Esophagus squamous epithelium (tissue), 5 donors: ENCODE measurements around the gene SREBF1. TPM values are rescaled to one million over a fixed set of nuclear protein-coding genes. Genes with fewer than 3 reads are reported as not detected.

Experiments used
- DNase-seq: peaks from one replicate; lab custom pipeline; 2025; lab: John Stamatoyannopoulos, UW
- H3K27ac ChIP-seq, 4 donors: fragments of 200-600 bp; sonication (generic); one replicate each; pipeline ENCODE4 v1.5.1; 2016 to 2019; ENCODE audit warnings: mild to moderate bottlenecking in 1 of 4
- H3K27me3 ChIP-seq, 4 donors: fragments of 200-600 bp; sonication (generic); 1 replicate in 3 of 4; 2 replicates in 1 of 4; pipeline versions ENCODE4 v1.5.1 to v1.6.0; 2017 to 2021; ENCODE audit warnings: antibody characterized with exemption in 1 of 4
- H3K36me3 ChIP-seq, 3 donors: fragments of 200-600 bp; sonication (generic); one replicate each; pipeline ENCODE4 v1.5.1; 2016 to 2019
- H3K4me1 ChIP-seq, 3 donors: fragments of 200-600 bp; sonication (generic); one replicate each; pipeline ENCODE4 v1.5.1; 2017 to 2019
- H3K4me3 ChIP-seq, 4 donors: fragments of 200-600 bp; sonication (generic); 1 replicate in 3 of 4; 2 replicates in 1 of 4; pipeline ENCODE4 v1.5.1; 2016 to 2019; ENCODE audit warnings: mild to moderate bottlenecking in 2 of 4, moderate library complexity in 1 of 4
- H3K9me3 ChIP-seq, 3 donors: fragments of 200-600 bp; sonication (generic); one replicate each; pipeline ENCODE4 v1.5.1; 2016 to 2019
- CTCF ChIP-seq, 6 experiments: fragments of 450-650 bp in 4 of 6; fragments of 200-600 bp in 2 of 6; sonication (generic) in 2 of 6; IDR thresholded peaks; one replicate each; pipeline ENCODE4 v1.5.1; 2016 to 2019; ENCODE audit warnings: antibody characterized with exemption in 6 of 6, mild to moderate bottlenecking in 4 of 6, moderate library complexity in 4 of 6
- POLR2A ChIP-seq, 4 donors: fragments of 450-650 bp; IDR thresholded peaks; one replicate each; pipeline ENCODE4 v1.6.1; 2017; ENCODE audit warnings: antibody characterized with exemption in 4 of 4, mild to moderate bottlenecking in 4 of 4, moderate library complexity in 3 of 4
- WGBS, 2 donors: methylation state at CpG; one replicate each; pipeline ENCODE4 v1.1.5; 2018; 5-methylcytosine and 5-hydroxymethylcytosine counted together
- intact Hi-C: fragments of 100-400 bp; cut with DNase I; formaldehyde crosslinking; loops from one replicate; pipeline ENCODE4 v1.15.0; 2022
- total RNA-seq, 4 donors: library from RNA; depleted of rRNA; stranded (reverse); fragments of >200 nt; gene quantifications; one replicate each; pipeline ENCODE4 v1.1.0, GENCODE V29; 2016
- donor health status: DM: yes; HTN: yes; CAD: no.

The SREBF1 gene
- total RNA-seq, 4 donors from 2014 or later: 55.0 to 137 (median 108) TPM

- intact Hi-C loops: no loop called here
- H3K27me3 ChIP-seq: no peaks in the 10 kb centered on the region
- WGBS, 2 donors: 50 to 94% methylated on average over 1 to 2 of the region's 10 CpGs
These were observed 11.7 kb upstream of the SREBF1 start for GRCh38 chr17:17848311-17849082.

GRCh38 chr17:17847726-17848125 lies 10.9 kb upstream of the SREBF1 start:
- Histone ChIP-seq H3K36me3 (peaks cover 0 to 69% (median 4%) of the 10 kb centered on the region in 3 donors), H3K27me3 (no peaks in the 10 kb centered on the region), H3K4me1 (peaks cover 24 to 73% (median 29%) of the 10 kb centered on the region in 3 donors), H3K27ac (peak overlapping the region in 2 of 4 donors; percentile 66 to 82), H3K4me3 (no peak overlapping the region), H3K9me3 (no peaks in the 10 kb centered on the region)
- TF ChIP-seq POLR2A (IDR thresholded peaks at IDR 0.05): no peak
- TF ChIP-seq CTCF (IDR thresholded peaks at IDR 0.05): no peak
- no peak for DNase-seq
- intact Hi-C loops: no loop called here
- WGBS, 2 donors: 91 to 94% methylated on average over 3 to 4 of the region's 5 CpGs

More at GRCh38 chr17:17848311-17849082, 11.7 kb upstream of the SREBF1 start:
- no peak for DNase-seq
- H3K27ac ChIP-seq: peak overlapping the region in 3 of 4 donors; percentile 66 to 82 (median 79)
- H3K36me3 ChIP-seq: peaks cover 0 to 76% (median 4%) of the 10 kb centered on the region in 3 donors
- H3K4me1 ChIP-seq: peaks cover 23 to 73% (median 24%) of the 10 kb centered on the region in 3 donors
- H3K9me3 ChIP-seq: no peaks in the 10 kb centered on the region
- no peak for TF ChIP-seq CTCF (IDR thresholded peaks at IDR 0.05)
- H3K4me3 ChIP-seq: no peak overlapping the region

- no peak for TF ChIP-seq CTCF (IDR thresholded peaks at IDR 0.05)
- no peak for TF ChIP-seq POLR2A (IDR thresholded peaks at IDR 0.05)
- intact Hi-C loops: no loop called here
- 0 to 81% methylated on average over 1 to 9 of the region's 17 CpGs for WGBS, 2 donors
- H3K4me1 ChIP-seq: peaks cover 24 to 78% (median 35%) of the 10 kb centered on the region in 3 donors
- DNase-seq: no peak
- no peak overlapping the region for H3K27ac ChIP-seq
- no peaks in the 10 kb centered on the region for H3K27me3 ChIP-seq
- H3K36me3 ChIP-seq: peaks cover 0 to 65% (median 4%) of the 10 kb centered on the region in 3 donors
- H3K4me3 ChIP-seq: no peak overlapping the region
- no peaks in the 10 kb centered on the region for H3K9me3 ChIP-seq
These were observed 10.4 kb upstream of the SREBF1 start for GRCh38 chr17:17847118-17847689.

GRCh38 chr17:17846645-17847044 lies 9.9 kb upstream of the SREBF1 start:
- no peak for DNase-seq
- H3K4me1 ChIP-seq: peaks cover 28 to 83% (median 40%) of the 10 kb centered on the region in 3 donors
- no peak overlapping the region for H3K4me3 ChIP-seq
- H3K36me3 ChIP-seq: peaks cover 0 to 59% (median 4%) of the 10 kb centered on the region in 3 donors
- no peaks in the 10 kb centered on the region for H3K27me3 ChIP-seq
- intact Hi-C loops: no loop called here
- 83% methylated on average over 1 of the region's 8 CpGs; no CpG with 5 or more reads in 1 of the 2 donors for WGBS, 2 donors
- H3K27ac ChIP-seq: no peak overlapping the region
- TF ChIP-seq CTCF (IDR thresholded peaks at IDR 0.05) (no peak), POLR2A (IDR thresholded peaks at IDR 0.05) (no peak)
- no peaks in the 10 kb centered on the region for H3K9me3 ChIP-seq

GRCh38 chr17:17846003-17846402 lies 9.2 kb upstream of the SREBF1 start:
- no CpG with 5 or more reads among the region's 8 CpGs for WGBS, 2 donors
- Histone ChIP-seq H3K9me3 (no peaks in the 10 kb centered on the region), H3K36me3 (peaks cover 0 to 53% (median 1%) of the 10 kb centered on the region in 3 donors), H3K4me1 (peaks cover 34 to 89% (median 47%) of the 10 kb centered on the region in 3 donors), H3K27ac (no peak overlapping the region), H3K27me3 (no peaks in the 10 kb centered on the region), H3K4me3 (no peak overlapping the region)
- no peak for DNase-seq
- intact Hi-C loops: no loop called here
- no peak for TF ChIP-seq POLR2A (IDR thresholded peaks at IDR 0.05)
